Stimulated activated CD8-positive, alpha-beta memory T cell treated with anti-CD3 and anti-CD28 coated beads, Interleukin-15, amount 100 ng/mL, for 1 hour (primary cell): ENCODE data around the gene KRT76.
"Not testable (repeated sequence)": the region's sequence is repeated elsewhere in the genome, so short reads cannot be mapped to it uniquely, and the experiment has no call there.

Source experiments
- DNase-seq: peaks from one replicate; pipeline ENCODE4 v3.0.0-alpha.2; 2020; ENCODE audit warnings: low read depth

Gene KRT76

GRCh38 chr12:52781399-52782082 lies 4.4 kb upstream of the KRT76 start:
- DNase-seq = no peak

GRCh38 chr12:52779914-52780313 lies 2.8 kb upstream of the KRT76 start:
- no peak for DNase-seq

- DNase-seq = no peak
These were observed 1.7 kb upstream of the KRT76 start for GRCh38 chr12:52778833-52779232.

- DNase-seq = no peak
These were observed 421 bp upstream of the KRT76 start for GRCh38 chr12:52777566-52777965.

GRCh38 chr12:52776435-52776834 lies 710 bp downstream of the KRT76 start:
- no peak for DNase-seq

- no peak for DNase-seq
These were observed 2.4 kb downstream of the KRT76 start for GRCh38 chr12:52774629-52775250.

GRCh38 chr12:52772772-52773171 lies 4.4 kb downstream of the KRT76 start:
- no peak for DNase-seq

- no peak for DNase-seq
These were observed 5.0 kb downstream of the KRT76 start for GRCh38 chr12:52772188-52772587.

GRCh38 chr12:52771505-52771904 lies 5.6 kb downstream of the KRT76 start:
- DNase-seq = no peak

GRCh38 chr12:52771088-52771487 lies 6.1 kb downstream of the KRT76 start:
- DNase-seq = no peak

- DNase-seq = no peak
These were observed 7.2 kb downstream of the KRT76 start for GRCh38 chr12:52769946-52770345.

GRCh38 chr12:52769354-52769753 lies 7.8 kb downstream of the KRT76 start:
- DNase-seq = no peak

- no peak for DNase-seq
These were observed 8.5 kb downstream of the KRT76 start for GRCh38 chr12:52768479-52769200.

GRCh38 chr12:52767427-52767826 lies 9.7 kb downstream of the KRT76 start:
- no peak for DNase-seq

GRCh38 chr12:52767020-52767379 lies 10.1 kb downstream of the KRT76 start:
- no peak for DNase-seq

GRCh38 chr12:52766351-52767019 lies 10.7 kb downstream of the KRT76 start:
- no peak for DNase-seq

- DNase-seq = no peak
These were observed 11.4 kb downstream of the KRT76 start for GRCh38 chr12:52765702-52766101.

- DNase-seq = no peak
These were observed 13.2 kb downstream of the KRT76 start for GRCh38 chr12:52763991-52764390.

GRCh38 chr12:52763036-52763659 lies 14.0 kb downstream of the KRT76 start:
- DNase-seq = no peak

- no peak for DNase-seq
These were observed 15.3 kb downstream of the KRT76 start for GRCh38 chr12:52761802-52762201.

GRCh38 chr12:52761218-52761617 lies 15.9 kb downstream of the KRT76 start:
- DNase-seq = not testable (repeated sequence)

GRCh38 chr12:52760623-52761022 lies 16.5 kb downstream of the KRT76 start:
- DNase-seq = no peak
